ENCODE data around the gene CNOT2. TPM values are rescaled to one million over a fixed set of nuclear protein-coding genes. Genes with fewer than 3 reads are reported as not detected.

The CNOT2 gene
- total RNA-seq, 1 experiment from 2014 or later: 49.3 TPM

DNA sequence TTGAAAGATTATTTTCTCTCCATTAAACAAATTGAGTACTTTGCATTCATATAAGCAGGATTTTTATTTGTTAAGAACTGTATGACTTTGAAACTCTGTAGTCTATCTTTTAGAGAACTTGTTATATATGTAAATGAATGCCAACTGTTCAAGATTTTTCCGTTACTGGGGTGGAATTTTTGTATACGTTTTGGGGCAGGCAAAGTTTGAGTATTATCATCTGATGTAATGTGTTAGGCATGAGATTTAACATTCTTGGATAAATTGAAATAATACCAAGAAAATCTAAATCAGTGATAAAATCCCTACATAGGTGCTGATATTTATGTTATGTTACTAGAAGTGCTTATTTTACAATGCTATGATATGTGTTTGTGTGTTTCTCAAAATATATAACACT lies 8.4 kb downstream of the CNOT2 start:
- Histone ChIP-seq H3K27me3 (ENCODE audit: control insufficient read depth, insufficient read depth, low read length) (no peaks in the 10 kb centered on the region), H3K27ac (ENCODE audit: low read length) (no peak overlapping the region), H3K4me3 (ENCODE audit: low read depth in 2 of 2, low read length in 2 of 2) (no peak overlapping the region), H3K4me1 (ENCODE audit: control insufficient read depth, insufficient read depth, low read length) (peaks cover 18% of the 10 kb centered on the region), H3K9me3 (ENCODE audit: control insufficient read depth, insufficient read depth, low read depth, low read length) (no peaks in the 10 kb centered on the region), H3K36me3 (ENCODE audit: control insufficient read depth, insufficient read depth, low read length) (no peaks in the 10 kb centered on the region)
- TF ChIP-seq SIN3A (IDR thresholded peaks at IDR 0.05; ENCODE audit: borderline replicate concordance, insufficient read depth, low read depth, low read length): no peak
- TF ChIP-seq, protein P1, sequence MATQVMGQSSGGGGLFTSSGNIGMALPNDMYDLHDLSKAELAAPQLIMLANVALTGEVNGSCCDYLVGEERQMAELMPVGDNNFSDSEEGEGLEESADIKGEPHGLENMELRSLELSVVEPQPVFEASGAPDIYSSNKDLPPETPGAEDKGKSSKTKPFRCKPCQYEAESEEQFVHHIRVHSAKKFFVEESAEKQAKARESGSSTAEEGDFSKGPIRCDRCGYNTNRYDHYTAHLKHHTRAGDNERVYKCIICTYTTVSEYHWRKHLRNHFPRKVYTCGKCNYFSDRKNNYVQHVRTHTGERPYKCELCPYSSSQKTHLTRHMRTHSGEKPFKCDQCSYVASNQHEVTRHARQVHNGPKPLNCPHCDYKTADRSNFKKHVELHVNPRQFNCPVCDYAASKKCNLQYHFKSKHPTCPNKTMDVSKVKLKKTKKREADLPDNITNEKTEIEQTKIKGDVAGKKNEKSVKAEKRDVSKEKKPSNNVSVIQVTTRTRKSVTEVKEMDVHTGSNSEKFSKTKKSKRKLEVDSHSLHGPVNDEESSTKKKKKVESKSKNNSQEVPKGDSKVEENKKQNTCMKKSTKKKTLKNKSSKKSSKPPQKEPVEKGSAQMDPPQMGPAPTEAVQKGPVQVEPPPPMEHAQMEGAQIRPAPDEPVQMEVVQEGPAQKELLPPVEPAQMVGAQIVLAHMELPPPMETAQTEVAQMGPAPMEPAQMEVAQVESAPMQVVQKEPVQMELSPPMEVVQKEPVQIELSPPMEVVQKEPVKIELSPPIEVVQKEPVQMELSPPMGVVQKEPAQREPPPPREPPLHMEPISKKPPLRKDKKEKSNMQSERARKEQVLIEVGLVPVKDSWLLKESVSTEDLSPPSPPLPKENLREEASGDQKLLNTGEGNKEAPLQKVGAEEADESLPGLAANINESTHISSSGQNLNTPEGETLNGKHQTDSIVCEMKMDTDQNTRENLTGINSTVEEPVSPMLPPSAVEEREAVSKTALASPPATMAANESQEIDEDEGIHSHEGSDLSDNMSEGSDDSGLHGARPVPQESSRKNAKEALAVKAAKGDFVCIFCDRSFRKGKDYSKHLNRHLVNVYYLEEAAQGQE (IDR thresholded peaks at IDR 0.05; ENCODE audit: insufficient read depth in 1 of 2, low read depth in 2 of 2, low read length in 1 of 2): no peak
- in situ Hi-C loops (cut with HindIII; ENCODE audit: low pct_unique_long_range_greater_than_20kb, low sequenced_read_pairs): no loop called here
- ChIA-PET CTCF (interaction anchor here (0.7 kb wide), 1 partner anchor 109 kb away, joined by 3 read pairs; no protein-coding TSS in a partner anchor), POLR2A (no interaction called here)
- intact Hi-C loops (cut with micrococcal nuclease; ENCODE audit: unreplicated experiment): no loop called here
- BruUV-seq (replicated peaks): no TSS peak
- no peak for ATAC-seq
- no peak for DNase-seq (ENCODE audit: low read depth, low spot score)

DNA sequence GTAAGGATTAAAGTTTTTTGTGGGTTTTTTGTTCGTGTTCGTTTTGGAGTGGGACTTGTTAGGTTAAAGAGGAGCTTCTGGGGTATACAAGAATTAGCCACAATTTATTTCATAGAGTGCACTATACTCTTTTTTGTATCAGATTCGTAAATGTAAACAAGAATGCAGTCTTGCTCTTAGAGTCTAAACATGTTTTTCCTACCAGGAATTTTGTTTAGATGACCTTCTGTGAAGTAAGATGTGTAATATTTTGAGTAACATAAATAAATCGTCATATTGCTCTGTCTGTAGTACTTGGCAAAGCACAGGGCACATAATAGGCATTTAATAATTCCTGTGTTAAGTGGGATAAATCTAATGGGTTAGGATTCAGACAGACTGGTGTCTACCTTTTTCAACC lies 9.6 kb downstream of the CNOT2 start:
- no peak overlapping the region for H3K4me3 ChIP-seq (ENCODE audit: low read depth in 2 of 2, low read length in 2 of 2)
- TF ChIP-seq SIN3A (IDR thresholded peaks at IDR 0.05; ENCODE audit: borderline replicate concordance, insufficient read depth, low read depth, low read length) (no peak), TCF7L2 (IDR thresholded peaks at IDR 0.05; ENCODE audit: low read depth, low read length) (no peak), POLR2AphosphoS5 (IDR thresholded peaks at IDR 0.05; ENCODE audit: low read depth, low read length) (no peak)
- TF ChIP-seq, protein P1 (IDR thresholded peaks at IDR 0.05; ENCODE audit: insufficient read depth in 1 of 2, low read depth in 2 of 2, low read length in 1 of 2): no peak
- TF ChIP-seq, protein P2, sequence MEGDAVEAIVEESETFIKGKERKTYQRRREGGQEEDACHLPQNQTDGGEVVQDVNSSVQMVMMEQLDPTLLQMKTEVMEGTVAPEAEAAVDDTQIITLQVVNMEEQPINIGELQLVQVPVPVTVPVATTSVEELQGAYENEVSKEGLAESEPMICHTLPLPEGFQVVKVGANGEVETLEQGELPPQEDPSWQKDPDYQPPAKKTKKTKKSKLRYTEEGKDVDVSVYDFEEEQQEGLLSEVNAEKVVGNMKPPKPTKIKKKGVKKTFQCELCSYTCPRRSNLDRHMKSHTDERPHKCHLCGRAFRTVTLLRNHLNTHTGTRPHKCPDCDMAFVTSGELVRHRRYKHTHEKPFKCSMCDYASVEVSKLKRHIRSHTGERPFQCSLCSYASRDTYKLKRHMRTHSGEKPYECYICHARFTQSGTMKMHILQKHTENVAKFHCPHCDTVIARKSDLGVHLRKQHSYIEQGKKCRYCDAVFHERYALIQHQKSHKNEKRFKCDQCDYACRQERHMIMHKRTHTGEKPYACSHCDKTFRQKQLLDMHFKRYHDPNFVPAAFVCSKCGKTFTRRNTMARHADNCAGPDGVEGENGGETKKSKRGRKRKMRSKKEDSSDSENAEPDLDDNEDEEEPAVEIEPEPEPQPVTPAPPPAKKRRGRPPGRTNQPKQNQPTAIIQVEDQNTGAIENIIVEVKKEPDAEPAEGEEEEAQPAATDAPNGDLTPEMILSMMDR (IDR thresholded peaks at IDR 0.05): no peak
- in situ Hi-C loops (cut with HindIII; ENCODE audit: low pct_unique_long_range_greater_than_20kb, low sequenced_read_pairs): no loop called here
- ChIA-PET POLR2A (no interaction called here), CTCF (no interaction called here)
- intact Hi-C loops (cut with micrococcal nuclease; ENCODE audit: unreplicated experiment): no loop called here
- peaks cover 16% of the 10 kb centered on the region for H3K4me1 ChIP-seq (ENCODE audit: control insufficient read depth, insufficient read depth, low read length)
- DNase-seq (ENCODE audit: low read depth, low spot score) (no peak), ATAC-seq (no peak)
- H3K27ac ChIP-seq (ENCODE audit: low read length): no peak overlapping the region
- BruUV-seq (replicated peaks): no TSS peak
- H3K27me3 ChIP-seq (ENCODE audit: control insufficient read depth, insufficient read depth, low read length): no peaks in the 10 kb centered on the region
- no peaks in the 10 kb centered on the region for H3K9me3 ChIP-seq (ENCODE audit: control insufficient read depth, insufficient read depth, low read depth, low read length)
- no peaks in the 10 kb centered on the region for H3K36me3 ChIP-seq (ENCODE audit: control insufficient read depth, insufficient read depth, low read length)
